K562 (cell line): ENCODE results near the gene PTPN18. TPM values are rescaled to one million over a fixed set of nuclear protein-coding genes. Genes with fewer than 3 reads are reported as not detected.
A peak's percentile ranks its signal among the peaks of the same experiment; 100 is the strongest.

Experiments
- ATAC-seq: fragments of 200-7000 bp; cut with Tn5 transposase; 3 replicates; pipeline ENCODE4 v1.9.1; 2020; ENCODE audit warnings: moderate library complexity
- BruUV-seq: library from RNA; stranded (reverse); fragments of 400-500 nt; replicated peaks from 2 replicates; lab custom pipeline; 2021; lab: Mats Ljungman, UMichigan
- CTCF ChIA-PET: fragments of 300-600 bp; formaldehyde crosslinking; extraction: SDS; loops from one replicate; lab custom pipeline; 2021; ENCODE audit warnings: low intra/inter-chr PET ratio; lab: Yijun Ruan, JAX
- POLR2A ChIA-PET: fragments of 300-600, 350-650 bp; sonication (Branson Sonifier 250); formaldehyde crosslinking; extraction: SDS; loops from one replicate; lab custom pipeline; 2021; ENCODE audit warnings: antibody characterized with exemption, inconsistent platforms; lab: Yijun Ruan, JAX
- DNase-seq, 4 experiments: peaks; one replicate each; pipeline versions ENCODE4 v3.0.0 to v3.0.0-alpha.2; 2011 to 2018; ENCODE audit warnings: low spot score in 3 of 4, mixed read lengths in 3 of 4; ENCODE audit errors: extremely low read depth in 1 of 4
- FAIRE-seq: peaks from 2 replicates; lab custom pipeline; 2011; peaks lifted over from hg19 to GRCh38; lab: Jason Lieb, UNC
- H2AFZ ChIP-seq: 2 replicates; pipeline ENCODE4 v1.6.0; 2011; ENCODE audit warnings: low read depth, low read length, control low read depth, inconsistent platforms
- H3K27ac ChIP-seq: fragments of 200-600 bp; 3 replicates; pipeline ENCODE4 v1.8.0; 2011; ENCODE audit warnings: low read depth, mild to moderate bottlenecking, control low read depth, inconsistent platforms, low read length, moderate library complexity, mixed read lengths; ENCODE audit errors: extremely low read depth
- H3K27me3 ChIP-seq, 2 experiments: fragments of 300-600 bp in 1 of 2; 2 replicates in 1 of 2; 3 replicates in 1 of 2; pipeline versions ENCODE4 v1.6.0 to v1.8.0; 2011; ENCODE audit warnings: inconsistent platforms in 2 of 2, low read length in 2 of 2, mild to moderate bottlenecking in 1 of 2, mixed read lengths in 1 of 2, moderate library complexity in 1 of 2; ENCODE audit not compliant: control insufficient read depth in 2 of 2, insufficient read depth in 2 of 2
- H3K36me3 ChIP-seq: fragments of 300-600 bp; 3 replicates; pipeline ENCODE4 v1.8.0; 2011; ENCODE audit warnings: mild to moderate bottlenecking, low read length, inconsistent platforms; ENCODE audit not compliant: control insufficient read depth, insufficient read depth
- H3K4me1 ChIP-seq, 2 experiments: fragments of 200-600 bp in 1 of 2; replicated peaks in 1 of 2; 2 replicates in 1 of 2; 3 replicates in 1 of 2; pipeline versions ENCODE4 v1.5.1 to v1.8.0; 2011; ENCODE audit warnings: inconsistent platforms in 2 of 2, low read length in 2 of 2, mild to moderate bottlenecking in 1 of 2, mixed read lengths in 1 of 2, moderate library complexity in 1 of 2; ENCODE audit not compliant: control insufficient read depth in 2 of 2, insufficient read depth in 2 of 2
- H3K4me2 ChIP-seq: 2 replicates; pipeline ENCODE4 v1.6.1; 2011; ENCODE audit warnings: low read length, control low read depth, inconsistent platforms, mixed read lengths; ENCODE audit not compliant: insufficient read depth
- H3K4me3 ChIP-seq: fragments of 200-600 bp; sonication (generic), shearing (Covaris generic); 2 replicates; pipeline ENCODE4 v1.5.1; 2016; ENCODE audit warnings: control low read depth, inconsistent platforms
- H3K79me2 ChIP-seq: fragments of 200-600 bp; 3 replicates; pipeline ENCODE4 v1.8.0; 2011; ENCODE audit warnings: low read length, inconsistent platforms; ENCODE audit not compliant: control insufficient read depth, insufficient read depth
- H3K9ac ChIP-seq, 2 experiments: 2 replicates each; pipeline versions ENCODE4 v1.6.0 to v1.6.1; 2011; ENCODE audit warnings: low read depth in 2 of 2, low read length in 2 of 2, control low read depth in 1 of 2, inconsistent platforms in 1 of 2, mild to moderate bottlenecking in 1 of 2, mixed read lengths in 1 of 2; ENCODE audit not compliant: insufficient read depth in 1 of 2
- H3K9me1 ChIP-seq: one replicate; pipeline ENCODE4 v1.6.0; 2011; ENCODE audit warnings: inconsistent platforms, mild to moderate bottlenecking, low read length, moderate library complexity; ENCODE audit not compliant: control insufficient read depth, insufficient read depth
- H3K9me3 ChIP-seq: replicated peaks from 2 replicates; pipeline ENCODE4 v1.5.1; 2011; ENCODE audit warnings: low read depth, low read length, inconsistent platforms; ENCODE audit not compliant: control insufficient read depth, insufficient read depth
- H4K20me1 ChIP-seq: replicated peaks from 2 replicates; pipeline ENCODE4 v1.6.1; 2011; ENCODE audit warnings: low read length, inconsistent platforms, mixed read lengths; ENCODE audit not compliant: control insufficient read depth, insufficient read depth
- KAT8 ChIP-seq: fragments of 450-650 bp; IDR thresholded peaks from 2 replicates; pipeline ENCODE4 v1.6.1; 2016; ENCODE audit warnings: low read depth, mild to moderate bottlenecking
- RNF219 ChIP-seq: fragments of 250-450 bp; sonication (Bioruptor Pico); IDR thresholded peaks from 2 replicates; pipeline ENCODE4 v1.5.0; 2022; ENCODE audit warnings: mild to moderate bottlenecking
- ZNF644 ChIP-seq: fragments of 200-800 bp; sonication (Bioruptor generic); IDR thresholded peaks from 2 replicates; pipeline ENCODE4 v1.6.1; 2016; ENCODE audit warnings: low read depth, missing genetic modification characterization, missing compliant biosample characterization
- WGBS: fragments of 100-300 bp; shearing (Covaris generic); methylation state at CpG from one replicate; pipeline ENCODE4 v1.1.6; 2016; ENCODE audit warnings: low coverage, mixed read lengths; ENCODE audit not compliant: insufficient coverage; ENCODE audit errors: missing lambda C conversion rate; 5-methylcytosine and 5-hydroxymethylcytosine counted together
- in situ Hi-C: fragments of 300-500 bp; cut with MboI; formaldehyde crosslinking; loops from 4 replicates; pipeline ENCODE4 v1.15.0; 2018; ENCODE audit warnings: inconsistent platforms, mixed read lengths
- intact Hi-C: fragments of 100-400 bp; cut with micrococcal nuclease; formaldehyde crosslinking; loops from 2 replicates; pipeline ENCODE4 v1.14.2; 2022
- polyA plus RNA-seq, 8 experiments: library from polyadenylated mRNA; depleted of rRNA in 4 of 8; stranded (reverse) in 5 of 8; unstranded in 3 of 8; fragments of >200 nt; fragmentation: Nextera tagmentation in 2 of 8; fragmentation: Illumina TruSeq in 1 of 8; extraction: Ambion mirVana in 2 of 8; extraction: Trizol in 1 of 8; gene quantifications; 2 replicates each; pipeline versions ENCODE4 v1.2.1 to v1.2.3, GENCODE V29; 2011 to 2014; ENCODE audit warnings: inconsistent platforms in 1 of 8, missing spikeins in 1 of 8
- total RNA-seq, 7 experiments: library from RNA; depleted of rRNA in 6 of 7; stranded (reverse); fragments of >200 nt in 6 of 7; fragmentation: Illumina TruSeq in 2 of 7; extraction: Trizol in 2 of 7; gene quantifications; 2 replicates each; pipeline versions ENCODE4 v1.2.1 to v1.2.3, GENCODE V29; 2011 to 2021; ENCODE audit warnings: low replicate concordance in 1 of 7

PTPN18 gene
- total and polyA plus RNA-seq, 9 of the 15 experiments (the other 6 are each of a cell fraction or from before 2014, with no cell fraction given): 11.6 to 90.7 (median 49.6) TPM

- Histone ChIP-seq H3K4me2 (no peak overlapping the region), H2AFZ (no peak overlapping the region), H4K20me1 (no peaks in the 10 kb centered on the region), H3K79me2 (peaks cover 42% of the 10 kb centered on the region), H3K27me3 (no peaks in the 10 kb centered on the region), H3K27ac (no peak overlapping the region), H3K9me3 (no peaks in the 10 kb centered on the region), H3K36me3 (peaks cover 54% of the 10 kb centered on the region), H3K4me1 (peaks cover 11 to 40% of the 10 kb centered on the region in 2 experiments), H3K4me3 (no peak overlapping the region), H3K9me1 (no peaks in the 10 kb centered on the region), H3K9ac (peak overlapping the region in 1 of 2 experiments; percentile 31; a peak in 1 of 4 replicates)
- POLR2A ChIA-PET: interaction anchor here (6.1 kb wide), 1 partner anchor 9 kb away, joined by 63 read pairs; the partner anchor contains the start of gene PTPN18
- in situ Hi-C loops: loop anchor here (25.0 kb wide), 2 partner anchors 892 to 1167 kb away; no protein-coding TSS in a partner anchor
- TF ChIP-seq ZNF644 (tag): no peak
- no peak for TF ChIP-seq RNF219 (CRISPR knock-in tag)
- no peak for TF ChIP-seq KAT8
- no TSS peak for BruUV-seq
- DNase-seq: no peak
- FAIRE-seq: no peak
- intact Hi-C loops: loop anchor here (10.0 kb wide), 1 partner anchor 80 kb away; no protein-coding TSS in a partner anchor
- CTCF ChIA-PET: no interaction called here
- WGBS: 95% methylated on average over 10 of the region's 13 CpGs
- ATAC-seq: no peak
Observed at GRCh38 chr2:130345091-130345490, 10.8 kb upstream of the PTPN18 start.
